Ascending aorta (tissue), 2 donors: Measurements from ENCODE around the gene SLC8A3. TPM values are rescaled to one million over a fixed set of nuclear protein-coding genes. Genes with fewer than 3 reads are reported as not detected.

Source experiments
- DNase-seq, 2 donors: peaks; one replicate each; pipeline ENCODE4 v3.0.0-alpha.2; 2019; ENCODE audit warnings: low spot score in 2 of 2
- H3K27ac ChIP-seq, 2 donors: fragments of 200-600 bp; sonication (generic); one replicate each; pipeline ENCODE4 v1.5.1; 2016 to 2017; ENCODE audit warnings: mild to moderate bottlenecking in 1 of 2
- H3K27me3 ChIP-seq: fragments of 200-600 bp; sonication (generic); one replicate; pipeline ENCODE4 v1.5.1; 2017
- H3K36me3 ChIP-seq, 2 donors: fragments of 200-600 bp; sonication (generic); one replicate each; pipeline ENCODE4 v1.5.1; 2016
- H3K4me1 ChIP-seq, 2 donors: fragments of 200-600 bp; sonication (generic); one replicate each; pipeline ENCODE4 v1.5.1; 2016 to 2017; ENCODE audit warnings: mild to moderate bottlenecking in 1 of 2
- H3K4me3 ChIP-seq, 2 donors: fragments of 200-600 bp; sonication (generic); one replicate each; pipeline ENCODE4 v1.5.1; 2016 to 2017; ENCODE audit warnings: mild to moderate bottlenecking in 1 of 2
- H3K9me3 ChIP-seq, 2 donors: fragments of 200-600 bp; sonication (generic); one replicate each; pipeline ENCODE4 v1.5.1; 2016
- CTCF ChIP-seq, 3 experiments: fragments of 200-600 bp in 2 of 3; fragments of 450-650 bp in 1 of 3; sonication (generic) in 2 of 3; IDR thresholded peaks; one replicate each; pipeline ENCODE4 v1.5.1; 2016 to 2019; ENCODE audit warnings: antibody characterized with exemption in 3 of 3, mild to moderate bottlenecking in 1 of 3, moderate library complexity in 1 of 3
- intact Hi-C: fragments of 100-400 bp; cut with DNase I; formaldehyde crosslinking; loops from one replicate; pipeline ENCODE4 v1.15.1; 2023
- total RNA-seq: library from RNA; depleted of rRNA; stranded (reverse); fragments of >200 nt; gene quantifications from one replicate; pipeline ENCODE4 v1.1.0, GENCODE V29; 2016

SLC8A3 gene
- total RNA-seq, 1 donor from 2014 or later, result not detected

- no peaks in the 10 kb centered on the region for H3K27me3 ChIP-seq
- DNase-seq, result no peak
- H3K9me3 ChIP-seq, result no peaks in the 10 kb centered on the region
- intact Hi-C loops, result no loop called here
- no peaks in the 10 kb centered on the region for H3K36me3 ChIP-seq
- no peaks in the 10 kb centered on the region for H3K4me1 ChIP-seq
- no peak overlapping the region for H3K4me3 ChIP-seq
- no peak for TF ChIP-seq CTCF (IDR thresholded peaks at IDR 0.05)
- H3K27ac ChIP-seq, result no peak overlapping the region
Measured at GRCh38 chr14:70006699-70007098, 182.1 kb downstream of the SLC8A3 start.

- no peak overlapping the region for H3K27ac ChIP-seq
- intact Hi-C loops, result no loop called here
- H3K4me1 ChIP-seq, result no peaks in the 10 kb centered on the region
- DNase-seq, result no peak
- no peak overlapping the region for H3K4me3 ChIP-seq
- H3K36me3 ChIP-seq, result no peaks in the 10 kb centered on the region
- no peaks in the 10 kb centered on the region for H3K9me3 ChIP-seq
- no peak for TF ChIP-seq CTCF (IDR thresholded peaks at IDR 0.05)
- no peaks in the 10 kb centered on the region for H3K27me3 ChIP-seq
Measured at GRCh38 chr14:70005281-70005805, 183.4 kb downstream of the SLC8A3 start.

- no peak for DNase-seq
- Histone ChIP-seq H3K27ac (no peak overlapping the region), H3K9me3 (no peaks in the 10 kb centered on the region), H3K36me3 (no peaks in the 10 kb centered on the region), H3K27me3 (no peaks in the 10 kb centered on the region), H3K4me1 (no peaks in the 10 kb centered on the region), H3K4me3 (no peak overlapping the region)
- intact Hi-C loops, result no loop called here
- TF ChIP-seq CTCF (IDR thresholded peaks at IDR 0.05), result no peak
Measured at GRCh38 chr14:70004791-70005190, 184.0 kb downstream of the SLC8A3 start.

GRCh38 chr14:70002589-70003346, 186.0 kb downstream of the SLC8A3 start:
- intact Hi-C loops, result no loop called here

GRCh38 chr14:70000601-70001000, 188.2 kb downstream of the SLC8A3 start:
- intact Hi-C loops, result no loop called here
- no peak for TF ChIP-seq CTCF (IDR thresholded peaks at IDR 0.05)
- no peaks in the 10 kb centered on the region for H3K27me3 ChIP-seq
- H3K27ac ChIP-seq, result no peak overlapping the region
- H3K9me3 ChIP-seq, result no peaks in the 10 kb centered on the region
- no peaks in the 10 kb centered on the region for H3K4me1 ChIP-seq
- no peak overlapping the region for H3K4me3 ChIP-seq
- no peak for DNase-seq
- no peaks in the 10 kb centered on the region for H3K36me3 ChIP-seq

More at GRCh38 chr14:70002589-70003346, 186.0 kb downstream of the SLC8A3 start:
- Histone ChIP-seq H3K27me3 (no peaks in the 10 kb centered on the region), H3K4me1 (no peaks in the 10 kb centered on the region), H3K4me3 (no peak overlapping the region), H3K9me3 (no peaks in the 10 kb centered on the region), H3K27ac (no peak overlapping the region), H3K36me3 (no peaks in the 10 kb centered on the region)
- no peak for TF ChIP-seq CTCF (IDR thresholded peaks at IDR 0.05)
- DNase-seq, result no peak
